H1 (cell line): Measurements from ENCODE around the gene MEGF11. TPM values are rescaled to one million over a fixed set of nuclear protein-coding genes. Genes with fewer than 3 reads are reported as not detected.

Source experiments
- CTCF ChIA-PET: fragments of 300-600 bp; sonication (Branson Sonifier 250); formaldehyde crosslinking; loops from one replicate; lab custom pipeline; 2021; ENCODE audit not compliant: partially characterized antibody; lab: Charles Lee
- POLR2A ChIA-PET: fragments of 300-600 bp; sonication (Branson Sonifier 250); formaldehyde crosslinking; loops from one replicate; lab custom pipeline; 2021; ENCODE audit warnings: inconsistent platforms; ENCODE audit not compliant: partially characterized antibody; lab: Charles Lee
- DNase-seq, 2 experiments: peaks; one replicate each; pipeline versions ENCODE4 v3.0.0 to v3.0.0-alpha.2; 2010 to 2022; ENCODE audit warnings: low spot score in 2 of 2, low read depth in 1 of 2, mixed read lengths in 1 of 2
- FAIRE-seq: peaks from 2 replicates; lab custom pipeline; 2011; peaks lifted over from hg19 to GRCh38; lab: Jason Lieb, UNC
- H2AFZ ChIP-seq: 2 replicates; pipeline ENCODE4 v1.8.1; 2012; ENCODE audit warnings: low read length, inconsistent platforms
- H2AK5ac ChIP-seq: 2 replicates; pipeline ENCODE4 v1.6.1; 2013; ENCODE audit warnings: low read depth, low read length
- H2BK120ac ChIP-seq: replicated peaks from 2 replicates; pipeline ENCODE3; 2013; ENCODE audit warnings: low read depth, low read length, inconsistent platforms
- H2BK12ac ChIP-seq: 2 replicates; pipeline ENCODE4 v1.6.1; 2013; ENCODE audit warnings: low read depth, low read length
- H2BK15ac ChIP-seq: 2 replicates; pipeline ENCODE4 v1.6.1; 2013; ENCODE audit warnings: low read length
- H2BK20ac ChIP-seq: 2 replicates; pipeline ENCODE4 v1.6.1; 2013; ENCODE audit warnings: low read length
- H2BK5ac ChIP-seq: 2 replicates; pipeline ENCODE4 v1.6.1; 2013; ENCODE audit warnings: low read depth, low read length
- H3K14ac ChIP-seq: 2 replicates; pipeline ENCODE4 v1.6.1; 2013; ENCODE audit warnings: inconsistent platforms; ENCODE audit not compliant: insufficient read length
- H3K18ac ChIP-seq: 2 replicates; pipeline ENCODE4 v1.6.1; 2013; ENCODE audit warnings: low read length; ENCODE audit errors: extremely low read depth
- H3K23ac ChIP-seq: 2 replicates; pipeline ENCODE4 v1.6.1; 2013; ENCODE audit warnings: inconsistent platforms; ENCODE audit not compliant: insufficient read length
- H3K23me2 ChIP-seq: 2 replicates; pipeline ENCODE4 v1.6.1; 2013; ENCODE audit warnings: low read depth, low read length
- H3K27ac ChIP-seq: 2 replicates; pipeline ENCODE4 v1.6.1; 2011; ENCODE audit warnings: low read depth, low read length, inconsistent platforms
- H3K27me3 ChIP-seq, 4 experiments: replicated peaks in 1 of 4; 1 replicate in 1 of 4; 2 replicates in 3 of 4; pipeline versions ENCODE4 v1.6.1 to v1.8.1; 2011 to 2013; ENCODE audit warnings: low read length in 3 of 4, mild to moderate bottlenecking in 3 of 4, inconsistent platforms in 2 of 4, mixed read lengths in 2 of 4, moderate library complexity in 1 of 4; ENCODE audit not compliant: control insufficient read depth in 3 of 4, insufficient read depth in 3 of 4; ENCODE audit errors: extremely low read depth in 1 of 4
- H3K36me3 ChIP-seq, 4 experiments: 2 replicates each; pipeline versions ENCODE4 v1.6.1 to v1.8.1; 2011 to 2013; ENCODE audit warnings: mild to moderate bottlenecking in 4 of 4, low read length in 3 of 4, moderate library complexity in 2 of 4, control low read depth in 1 of 4, inconsistent platforms in 1 of 4; ENCODE audit not compliant: insufficient read depth in 4 of 4, control insufficient read depth in 2 of 4
- H3K4ac ChIP-seq: replicated peaks from 2 replicates; pipeline ENCODE3; 2013; ENCODE audit warnings: low read length, low read depth, mixed read lengths, inconsistent platforms; ENCODE audit not compliant: insufficient read length
- H3K4me1 ChIP-seq, 4 experiments: replicated peaks in 1 of 4; 1 replicate in 1 of 4; 2 replicates in 3 of 4; pipeline versions ENCODE4 v1.6.1 to v1.8.1; 2011 to 2013; ENCODE audit warnings: low read length in 3 of 4, inconsistent platforms in 2 of 4, mixed read lengths in 1 of 4; ENCODE audit not compliant: insufficient read depth in 4 of 4, control insufficient read depth in 3 of 4
- H3K4me2 ChIP-seq, 2 experiments: 2 replicates each; pipeline versions ENCODE4 v1.6.1 to v1.8.1; 2011 to 2013; ENCODE audit warnings: low read depth in 2 of 2, low read length in 2 of 2, control low read depth in 1 of 2, inconsistent platforms in 1 of 2, mild to moderate bottlenecking in 1 of 2; ENCODE audit not compliant: insufficient read depth in 1 of 2
- H3K4me3 ChIP-seq, 4 experiments: fragments of 200-600, 300-600 bp in 1 of 4; sonication (generic), shearing (Covaris generic), sonication (Bioruptor Twin) in 1 of 4; 2 replicates each; pipeline versions ENCODE4 v1.5.1 to v1.8.1; 2011 to 2016; ENCODE audit warnings: low read length in 4 of 4, low read depth in 3 of 4, control low read depth in 2 of 4, inconsistent platforms in 2 of 4, mild to moderate bottlenecking in 2 of 4, mixed read lengths in 1 of 4, moderate library complexity in 1 of 4; ENCODE audit not compliant: insufficient read depth in 2 of 4; ENCODE audit errors: extremely low read depth in 1 of 4
- H3K56ac ChIP-seq: replicated peaks from 2 replicates; pipeline ENCODE3; 2013; ENCODE audit warnings: low read depth, mild to moderate bottlenecking, mixed read lengths, low read length, inconsistent platforms; ENCODE audit not compliant: insufficient read length
- H3K79me1 ChIP-seq: 2 replicates; pipeline ENCODE4 v1.6.1; 2013; ENCODE audit warnings: low read depth, low read length, control low read depth
- H3K79me2 ChIP-seq, 2 experiments: 2 replicates each; pipeline versions ENCODE4 v1.6.1 to v1.8.1; 2012 to 2013; ENCODE audit warnings: low read length in 2 of 2, mild to moderate bottlenecking in 2 of 2, inconsistent platforms in 1 of 2; ENCODE audit not compliant: insufficient read depth in 2 of 2, control insufficient read depth in 1 of 2
- H3K9ac ChIP-seq, 4 experiments: replicated peaks in 1 of 4; 1 replicate in 1 of 4; 2 replicates in 3 of 4; pipeline versions ENCODE4 v1.6.1 to v1.8.1; 2011 to 2013; ENCODE audit warnings: low read depth in 3 of 4, low read length in 3 of 4, control low read depth in 2 of 4, mild to moderate bottlenecking in 2 of 4, moderate library complexity in 2 of 4, inconsistent platforms in 1 of 4; ENCODE audit errors: extremely low read depth in 1 of 4
- H3K9me3 ChIP-seq, 2 experiments: 2 replicates each; pipeline versions ENCODE4 v1.6.1 to v1.8.1; 2012 to 2013; ENCODE audit warnings: mild to moderate bottlenecking in 2 of 2, moderate library complexity in 2 of 2, control low read depth in 1 of 2, inconsistent platforms in 1 of 2, low read depth in 1 of 2, low read length in 1 of 2, mixed read lengths in 1 of 2; ENCODE audit not compliant: insufficient read depth in 2 of 2
- H4K20me1 ChIP-seq, 2 experiments: replicated peaks in 1 of 2; 2 replicates each; pipeline versions ENCODE3 to v1.8.1; 2011 to 2013; ENCODE audit warnings: inconsistent platforms in 2 of 2, low read length in 2 of 2, mild to moderate bottlenecking in 1 of 2; ENCODE audit not compliant: insufficient read depth in 2 of 2, control insufficient read depth in 1 of 2
- H4K5ac ChIP-seq: 2 replicates; pipeline ENCODE4 v1.6.1; 2013; ENCODE audit warnings: low read length, low read depth, mixed read lengths, inconsistent platforms; ENCODE audit not compliant: insufficient read length
- H4K8ac ChIP-seq: 2 replicates; pipeline ENCODE4 v1.8.0; 2013; ENCODE audit warnings: mild to moderate bottlenecking, moderate library complexity, low read length, inconsistent platforms; ENCODE audit not compliant: insufficient read depth; ENCODE audit errors: extremely low read depth
- H4K91ac ChIP-seq: replicated peaks from 2 replicates; pipeline ENCODE3; 2013; ENCODE audit warnings: low read length, mixed read lengths, inconsistent platforms; ENCODE audit not compliant: insufficient read length
- ATF3 ChIP-seq: IDR thresholded peaks from 2 replicates; pipeline ENCODE4 v1.6.1; 2011; ENCODE audit warnings: low read depth, mild to moderate bottlenecking, low read length; ENCODE audit not compliant: insufficient read depth
- CBX5 ChIP-seq: fragments of 300-800, 300-1000 bp; sonication (generic); IDR thresholded peaks from 2 replicates; pipeline ENCODE4 v1.7.1; 2016; ENCODE audit warnings: antibody characterized with exemption, low read length, low read depth
- E2F6 ChIP-seq: IDR thresholded peaks from 2 replicates; pipeline ENCODE4 v1.6.1; 2012; ENCODE audit warnings: inconsistent platforms
- KDM1A ChIP-seq: fragments of 200-600, 300-600 bp; sonication (generic); IDR thresholded peaks from 2 replicates; pipeline ENCODE4 v1.7.1; 2016; ENCODE audit warnings: mild to moderate bottlenecking, low read length, borderline replicate concordance
- MAX ChIP-seq: IDR thresholded peaks from 2 replicates; pipeline ENCODE4 v1.6.1; 2012; ENCODE audit warnings: inconsistent platforms
- PHF8 ChIP-seq: fragments of 200-600 bp; sonication (generic); conservative IDR thresholded peaks from 2 replicates; pipeline ENCODE4 v1.7.1; 2012; ENCODE audit warnings: low read depth, mild to moderate bottlenecking, inconsistent platforms, low read length, moderate library complexity
- SIX5 ChIP-seq: IDR thresholded peaks from 2 replicates; pipeline ENCODE4 v1.6.1; 2011; ENCODE audit warnings: mild to moderate bottlenecking, low read depth, low read length
- TAF1 ChIP-seq: IDR thresholded peaks from 2 replicates; pipeline ENCODE4 v1.6.1; 2011; ENCODE audit warnings: mild to moderate bottlenecking, low read depth, low read length
- WGBS, 2 experiments: shearing (Covaris generic) in 1 of 2; methylation state at CpG; one replicate each; pipeline versions ENCODE4 v1.1.6 to v1.1.7; 2013 to 2015; ENCODE audit warnings: low lambda C conversion rate in 2 of 2, mixed read lengths in 2 of 2, inconsistent platforms in 1 of 2, low coverage in 1 of 2, missing lambda C conversion rate in 1 of 2; ENCODE audit not compliant: insufficient replicate concordance in 2 of 2, insufficient coverage in 1 of 2, insufficient read length in 1 of 2; ENCODE audit errors: extremely low coverage in 1 of 2, missing lambda C conversion rate in 1 of 2; 5-methylcytosine and 5-hydroxymethylcytosine counted together
- polyA plus RNA-seq, 7 experiments: library from polyadenylated mRNA; depleted of rRNA in 3 of 7; stranded (reverse) in 5 of 7; unstranded in 2 of 7; fragments of >200 nt in 5 of 7; fragments of 200-250 nt in 2 of 7; gene quantifications; 1 replicate in 5 of 7; 2 replicates in 1 of 7; 4 replicates in 1 of 7; pipeline versions ENCODE4 v1.2.1 to v1.2.3, GENCODE V29; 2011 to 2013; ENCODE audit warnings: missing spikeins in 2 of 7, mixed read lengths in 2 of 7
- total RNA-seq: library from RNA; stranded (reverse); fragmentation: NEBNext Ultra II Directional; extraction: Animal tissue kit (Norgen Biotek cat#: 25700); gene quantifications from 2 replicates; pipeline ENCODE4 v1.2.1, GENCODE V29; 2021

Gene MEGF11
- total and polyA plus RNA-seq, 2 of the 8 experiments (the other 6 are each of a cell fraction or from before 2014, with no cell fraction given) = 4.4 to 4.8 TPM

- FAIRE-seq (no peak), DNase-seq (no peak)
- H3K4ac ChIP-seq = no peak overlapping the region
- CTCF ChIA-PET = interaction anchor here (1.1 to 2.7 kb wide), 4 partner anchors 11 to 256 kb away, joined by 3 to 8 read pairs (median 8); no protein-coding TSS in a partner anchor
- H3K4me3 ChIP-seq = no peak overlapping the region
- H3K36me3 ChIP-seq = no peaks in the 10 kb centered on the region
- H3K9me3 ChIP-seq = no peaks in the 10 kb centered on the region
- H2BK120ac ChIP-seq = no peak overlapping the region
- no peak overlapping the region for H4K5ac ChIP-seq
- H3K79me2 ChIP-seq = no peaks in the 10 kb centered on the region
- H2BK5ac ChIP-seq = no peak overlapping the region
- no peak overlapping the region for H3K14ac ChIP-seq
- H3K56ac ChIP-seq = no peak overlapping the region
- H3K4me2 ChIP-seq = no peak overlapping the region
- H2AFZ ChIP-seq = no peak overlapping the region
- no peaks in the 10 kb centered on the region for H3K23me2 ChIP-seq
- no peak overlapping the region for H4K8ac ChIP-seq
- H3K79me1 ChIP-seq = no peaks in the 10 kb centered on the region
- no peak overlapping the region for H2BK20ac ChIP-seq
- H3K9ac ChIP-seq = no peak overlapping the region
- no peak overlapping the region for H2BK15ac ChIP-seq
- POLR2A ChIA-PET = interaction anchor here (0.5 kb wide), 1 partner anchor 25 kb away, joined by 3 read pairs; no protein-coding TSS in a partner anchor
- H3K23ac ChIP-seq = no peak overlapping the region
- no peaks in the 10 kb centered on the region for H3K27me3 ChIP-seq
- 80% methylated on average over 2 of the region's 2 CpGs; no CpG with 5 or more reads in 1 of the 2 experiments for WGBS, 2 experiments
- H3K18ac ChIP-seq = no peak overlapping the region
- H4K20me1 ChIP-seq = no peaks in the 10 kb centered on the region
- no peak overlapping the region for H2AK5ac ChIP-seq
- H3K4me1 ChIP-seq = no peaks in the 10 kb centered on the region; a peak in 1 of 7 replicates
- H4K91ac ChIP-seq = no peak overlapping the region
- H2BK12ac ChIP-seq = no peak overlapping the region
- H3K27ac ChIP-seq = no peak overlapping the region
- TF ChIP-seq KDM1A = no peak
- TF ChIP-seq TAF1 = no peak
- no peak for TF ChIP-seq CBX5
- TF ChIP-seq ATF3 = no peak
- no peak for TF ChIP-seq MAX
- TF ChIP-seq E2F6 = no peak
- no peak for TF ChIP-seq PHF8
- TF ChIP-seq SIX5 = no peak
Measured at GRCh38 chr15:65935391-65935790, 318.2 kb downstream of the MEGF11 start.
